Upper lobe of right lung (tissue), 1 donor: ENCODE data around the gene GRAMD1A. TPM values are rescaled to one million over a fixed set of nuclear protein-coding genes. Genes with fewer than 3 reads are reported as not detected.
A peak's percentile ranks its signal among the peaks of the same experiment; 100 is the strongest.

Source experiments
- ATAC-seq: fragments of 200-7000 bp; cut with Tn5 transposase; one replicate; pipeline ENCODE4 v1.9.1; 2020; ENCODE audit warnings: mild to moderate bottlenecking, moderate library complexity
- DNase-seq: peaks from one replicate; pipeline ENCODE4 v3.0.0-alpha.2; 2020
- H3K27ac ChIP-seq: fragments of 200-600 bp; one replicate; pipeline ENCODE4 v1.8.0; 2022
- H3K27me3 ChIP-seq: fragments of 200-600 bp; one replicate; pipeline ENCODE4 v1.8.0; 2022; ENCODE audit warnings: mild to moderate bottlenecking
- H3K36me3 ChIP-seq: fragments of 200-600 bp; one replicate; pipeline ENCODE4 v1.8.0; 2022
- H3K4me1 ChIP-seq: fragments of 200-600 bp; one replicate; pipeline ENCODE4 v1.8.0; 2022
- H3K4me3 ChIP-seq: fragments of 200-600 bp; one replicate; pipeline ENCODE4 v1.8.0; 2022; ENCODE audit warnings: mild to moderate bottlenecking
- H3K9me3 ChIP-seq: fragments of 200-600 bp; one replicate; pipeline ENCODE4 v1.8.0; 2022
- intact Hi-C: fragments of 100-400 bp; cut with DNase I; formaldehyde crosslinking; loops from one replicate; pipeline ENCODE4 v1.11.0; 2022
- total RNA-seq: library from RNA; stranded (reverse); fragmentation: NEBNext Ultra II Directional; extraction: Animal tissue kit (Norgen Biotek cat#: 25700); gene quantifications from one replicate; pipeline ENCODE4 v1.2.1, GENCODE V29; 2021
- TF ChIP-seq, protein P1 (sequence below): fragments of 200-600 bp; IDR thresholded peaks from one replicate; pipeline ENCODE4 v1.8.0; 2022; ENCODE audit warnings: antibody characterized with exemption
- donor health status: DM: no; HTN: yes; CAD: no; lungs with severe emphysema.

The GRAMD1A gene
- total RNA-seq, 1 donor from 2014 or later: 107 TPM

DNA sequence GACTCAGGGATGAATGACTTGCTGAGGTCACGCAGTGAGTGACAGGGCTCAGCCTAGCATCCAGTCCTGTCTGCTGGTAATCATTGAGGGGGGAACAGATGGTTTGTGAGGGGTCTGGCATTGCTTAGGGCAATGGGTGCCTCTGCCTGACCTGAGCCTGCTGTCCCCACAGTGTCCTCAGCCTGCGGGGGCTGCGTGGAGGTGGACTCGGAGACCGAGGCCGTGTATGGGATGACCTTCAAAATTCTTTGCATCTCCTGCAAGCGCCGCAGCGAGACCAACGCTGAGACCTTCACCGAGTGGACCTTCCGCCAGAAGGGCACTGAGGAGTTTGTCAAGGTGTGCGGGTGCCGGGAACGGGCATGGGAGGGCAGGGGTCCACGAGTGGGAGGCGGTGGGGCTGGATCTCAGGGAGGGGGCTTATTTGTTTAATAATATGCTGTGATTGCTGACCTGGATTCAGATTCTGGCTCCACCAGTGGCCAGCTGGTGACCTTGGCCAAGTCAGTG, 32.3 kb downstream of the GRAMD1A start:
- Histone ChIP-seq H3K4me3 (no peak overlapping the region), H3K27me3 (no peaks in the 10 kb centered on the region), H3K4me1 (peaks cover 6% of the 10 kb centered on the region), H3K36me3 (peaks cover 5% of the 10 kb centered on the region), H3K27ac (no peak overlapping the region), H3K9me3 (no peaks in the 10 kb centered on the region)
- DNase-seq (no peak), ATAC-seq (no peak)
- intact Hi-C loops: no loop called here
- TF ChIP-seq, protein P1, sequence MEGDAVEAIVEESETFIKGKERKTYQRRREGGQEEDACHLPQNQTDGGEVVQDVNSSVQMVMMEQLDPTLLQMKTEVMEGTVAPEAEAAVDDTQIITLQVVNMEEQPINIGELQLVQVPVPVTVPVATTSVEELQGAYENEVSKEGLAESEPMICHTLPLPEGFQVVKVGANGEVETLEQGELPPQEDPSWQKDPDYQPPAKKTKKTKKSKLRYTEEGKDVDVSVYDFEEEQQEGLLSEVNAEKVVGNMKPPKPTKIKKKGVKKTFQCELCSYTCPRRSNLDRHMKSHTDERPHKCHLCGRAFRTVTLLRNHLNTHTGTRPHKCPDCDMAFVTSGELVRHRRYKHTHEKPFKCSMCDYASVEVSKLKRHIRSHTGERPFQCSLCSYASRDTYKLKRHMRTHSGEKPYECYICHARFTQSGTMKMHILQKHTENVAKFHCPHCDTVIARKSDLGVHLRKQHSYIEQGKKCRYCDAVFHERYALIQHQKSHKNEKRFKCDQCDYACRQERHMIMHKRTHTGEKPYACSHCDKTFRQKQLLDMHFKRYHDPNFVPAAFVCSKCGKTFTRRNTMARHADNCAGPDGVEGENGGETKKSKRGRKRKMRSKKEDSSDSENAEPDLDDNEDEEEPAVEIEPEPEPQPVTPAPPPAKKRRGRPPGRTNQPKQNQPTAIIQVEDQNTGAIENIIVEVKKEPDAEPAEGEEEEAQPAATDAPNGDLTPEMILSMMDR: no peak

DNA sequence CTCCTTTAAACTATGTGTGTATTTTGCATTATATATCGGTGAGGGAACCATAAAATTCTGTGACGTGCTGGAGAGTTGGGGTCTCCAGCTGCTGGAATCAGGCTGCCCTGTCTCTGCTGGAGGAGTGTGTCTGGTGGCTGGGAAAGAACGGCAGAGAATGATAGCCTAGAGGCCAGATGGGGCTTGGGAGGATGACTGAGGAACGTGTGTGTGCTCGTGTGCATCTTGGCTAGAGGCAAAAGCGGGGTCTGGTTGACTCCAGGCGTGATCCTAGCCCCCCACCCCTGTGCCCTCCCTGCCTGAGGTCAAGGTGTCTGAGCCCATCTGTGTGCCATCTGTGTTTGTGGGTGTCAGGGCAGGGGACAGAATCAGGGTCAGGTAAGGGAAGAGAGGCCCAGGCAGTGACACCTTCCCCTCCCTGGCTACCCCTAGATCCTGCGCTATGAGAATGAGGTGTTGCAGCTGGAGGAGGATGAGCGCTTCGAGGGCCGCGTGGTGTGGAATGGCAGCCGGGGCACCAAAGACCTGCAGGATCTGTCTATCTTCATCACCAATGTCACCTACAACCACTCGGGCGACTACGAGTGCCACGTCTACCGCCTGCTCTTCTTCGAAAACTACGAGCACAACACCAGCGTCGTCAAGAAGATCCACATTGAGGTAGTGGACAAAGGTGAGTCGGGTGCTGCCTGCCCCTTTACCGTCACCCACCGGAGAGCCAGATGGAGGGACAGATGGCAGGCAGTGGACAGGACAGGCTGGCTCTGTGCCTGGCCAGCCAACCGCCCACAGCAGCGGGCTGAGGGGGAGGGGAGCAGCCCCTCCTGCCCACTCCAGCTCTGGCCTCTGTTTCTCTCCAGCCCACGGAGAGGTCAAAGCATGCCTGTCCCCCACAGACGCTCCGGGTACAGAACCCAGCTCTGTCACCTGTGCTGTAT, 33.2 kb downstream of the GRAMD1A start:
- no peak for ATAC-seq

DNA sequence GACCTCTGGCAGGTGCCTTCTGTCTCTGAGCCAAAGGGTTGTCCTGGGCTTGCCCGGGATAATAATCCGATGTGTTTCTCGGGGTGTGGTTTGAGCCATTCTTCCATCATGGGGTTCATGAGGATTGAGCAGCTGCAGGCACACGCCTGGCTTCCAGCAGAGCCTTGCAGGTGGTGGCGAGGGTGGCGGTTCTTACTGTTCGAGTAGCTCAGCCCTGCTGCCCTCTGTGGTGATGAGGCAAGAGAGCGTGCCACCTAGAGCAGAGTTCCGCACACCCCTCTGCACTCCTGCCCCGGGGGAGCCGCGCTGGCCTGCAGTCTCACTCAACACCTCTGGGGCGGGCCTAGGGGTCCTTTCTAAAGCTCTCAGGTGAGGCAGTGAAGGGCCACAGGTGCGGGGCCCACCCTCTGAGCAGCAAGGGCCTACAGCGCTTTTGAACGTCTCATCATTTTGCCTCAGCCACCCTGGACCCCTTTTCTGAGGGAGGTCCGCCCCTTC, 33.9 kb downstream of the GRAMD1A start:
- intact Hi-C loops: no loop called here
- H3K4me3 ChIP-seq: no peak overlapping the region
- no peak for ATAC-seq
- H3K9me3 ChIP-seq: no peaks in the 10 kb centered on the region
- no peak overlapping the region for H3K27ac ChIP-seq
- TF ChIP-seq, protein P1: no peak
- peaks cover 19% of the 10 kb centered on the region for H3K4me1 ChIP-seq
- H3K36me3 ChIP-seq: no peaks in the 10 kb centered on the region
- DNase-seq: no peak
- no peaks in the 10 kb centered on the region for H3K27me3 ChIP-seq

More for the DNA sequence above, 33.2 kb downstream of the GRAMD1A start:
- Histone ChIP-seq H3K9me3 (no peaks in the 10 kb centered on the region), H3K36me3 (no peaks in the 10 kb centered on the region), H3K27me3 (no peaks in the 10 kb centered on the region), H3K4me1 (peaks cover 12% of the 10 kb centered on the region), H3K27ac (no peak overlapping the region), H3K4me3 (no peak overlapping the region)
- intact Hi-C loops: no loop called here
- no peak for DNase-seq
- TF ChIP-seq, protein P1: no peak

DNA sequence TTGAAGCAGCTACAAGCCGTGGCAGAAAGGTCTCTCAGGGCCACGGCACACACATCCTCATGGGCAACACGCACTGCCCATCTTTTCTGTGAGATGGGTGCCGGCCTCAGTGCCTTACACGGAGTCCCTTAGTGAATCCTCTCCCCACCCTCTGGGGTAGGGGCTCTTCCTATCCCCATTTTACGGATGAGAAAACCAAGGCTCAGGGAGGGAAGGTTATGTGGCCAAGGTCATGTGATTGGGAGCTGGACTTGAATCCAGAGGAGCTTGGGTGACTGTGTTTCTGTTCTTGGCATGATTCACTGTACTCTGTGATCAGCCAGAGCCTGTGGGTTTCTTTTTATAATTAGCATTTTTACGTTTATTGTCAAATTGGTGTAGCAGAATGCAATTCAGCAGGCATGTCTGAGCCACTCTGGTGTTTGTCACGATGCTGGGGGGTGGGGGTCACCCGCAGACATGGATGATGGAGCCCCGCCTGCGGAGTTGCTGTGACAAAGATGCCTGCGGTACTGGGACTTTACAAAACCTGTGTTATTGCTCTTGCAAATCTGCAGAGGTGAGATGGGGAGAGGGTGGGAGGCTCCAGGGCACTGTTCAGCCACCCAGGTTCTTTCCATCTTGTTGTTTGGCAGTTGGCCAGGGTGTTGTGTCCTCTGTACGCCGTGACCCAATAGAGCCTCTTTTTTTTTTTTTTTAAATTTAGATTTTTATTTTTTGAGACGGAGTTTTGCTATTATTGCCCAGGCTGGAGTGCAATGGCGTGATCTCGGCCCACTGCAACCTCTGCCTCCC, 34.7 kb downstream of the GRAMD1A start:
- intact Hi-C loops: no loop called here
- TF ChIP-seq, protein P1: no peak
- Histone ChIP-seq H3K27ac (no peak overlapping the region), H3K4me3 (no peak overlapping the region), H3K36me3 (no peaks in the 10 kb centered on the region), H3K9me3 (no peaks in the 10 kb centered on the region), H3K4me1 (peaks cover 22% of the 10 kb centered on the region), H3K27me3 (no peaks in the 10 kb centered on the region)
- ATAC-seq (no peak), DNase-seq (no peak)

GRCh38 chr19:35037716-35038622, 37.8 kb downstream of the GRAMD1A start:
- TF ChIP-seq, protein P1: no peak
- DNase-seq: no peak
- Histone ChIP-seq H3K27me3 (no peaks in the 10 kb centered on the region), H3K9me3 (no peaks in the 10 kb centered on the region), H3K27ac (peak overlapping the region; percentile 65), H3K36me3 (no peaks in the 10 kb centered on the region), H3K4me1 (peaks cover 51% of the 10 kb centered on the region), H3K4me3 (no peak overlapping the region)
- intact Hi-C loops: no loop called here
- no peak for ATAC-seq
